ENCODE measurements around the gene STRN4. TPM values are rescaled to one million over a fixed set of nuclear protein-coding genes. Genes with fewer than 3 reads are reported as not detected.

The STRN4 gene
- total RNA-seq, 1 experiment from 2014 or later = 151 TPM

- BruUV-seq (replicated peaks) = no TSS peak
- TF ChIP-seq CTCF (IDR thresholded peaks at IDR 0.05; ENCODE audit: unreplicated experiment) = no peak
- Mint-ChIP-seq H3K36me3 (ENCODE audit: insufficient read depth, unreplicated experiment) (peaks cover 78% of the 10 kb centered on the region), H3K27me3 (ENCODE audit: unreplicated experiment) (no peaks in the 10 kb centered on the region), H3K4me1 (ENCODE audit: low read depth, unreplicated experiment) (no peaks in the 10 kb centered on the region), H3K4me3 (ENCODE audit: low read depth, unreplicated experiment) (no peak overlapping the region), H3K27ac (ENCODE audit: unreplicated experiment) (no peak overlapping the region), H3K9me3 (ENCODE audit: low read depth, unreplicated experiment) (no peaks in the 10 kb centered on the region)
- DNase-seq = no peak
- intact Hi-C loops (cut with micrococcal nuclease; ENCODE audit: unreplicated experiment) = no loop called here
- CTCF ChIA-PET = interaction anchor here (0.5 to 0.6 kb wide), 2 partner anchors 64 to 591 kb away, joined by 3 read pairs; no protein-coding TSS in a partner anchor
Observed at GRCh38 chr19:46687438-46688145, 58.7 kb downstream of the STRN4 start.

GRCh38 chr19:46685189-46685588 is 61.1 kb downstream of the STRN4 start:
- BruUV-seq (replicated peaks) = no TSS peak
- Mint-ChIP-seq H3K36me3 (ENCODE audit: insufficient read depth, unreplicated experiment) (peaks cover 75% of the 10 kb centered on the region), H3K9me3 (ENCODE audit: low read depth, unreplicated experiment) (no peaks in the 10 kb centered on the region), H3K4me1 (ENCODE audit: low read depth, unreplicated experiment) (no peaks in the 10 kb centered on the region), H3K27ac (ENCODE audit: unreplicated experiment) (no peak overlapping the region), H3K4me3 (ENCODE audit: low read depth, unreplicated experiment) (no peak overlapping the region), H3K27me3 (ENCODE audit: unreplicated experiment) (no peaks in the 10 kb centered on the region)
- CTCF ChIA-PET = interaction anchor here (0.6 to 0.8 kb wide), 2 partner anchors 23 to 224 kb away, joined by 3 read pairs; no protein-coding TSS in a partner anchor
- intact Hi-C loops (cut with micrococcal nuclease; ENCODE audit: unreplicated experiment) = no loop called here
- no peak for DNase-seq
- no peak for TF ChIP-seq CTCF (IDR thresholded peaks at IDR 0.05; ENCODE audit: unreplicated experiment)

GRCh38 chr19:46678110-46678732 is 68.0 kb downstream of the STRN4 start:
- Mint-ChIP-seq H3K27ac (ENCODE audit: unreplicated experiment) (no peak overlapping the region), H3K4me3 (ENCODE audit: low read depth, unreplicated experiment) (no peak overlapping the region), H3K36me3 (ENCODE audit: insufficient read depth, unreplicated experiment) (peaks cover 77% of the 10 kb centered on the region), H3K27me3 (ENCODE audit: unreplicated experiment) (no peaks in the 10 kb centered on the region), H3K4me1 (ENCODE audit: low read depth, unreplicated experiment) (no peaks in the 10 kb centered on the region), H3K9me3 (ENCODE audit: low read depth, unreplicated experiment) (no peaks in the 10 kb centered on the region)
- CTCF ChIA-PET = no interaction called here
- no TSS peak for BruUV-seq (replicated peaks)
- intact Hi-C loops (cut with micrococcal nuclease; ENCODE audit: unreplicated experiment) = no loop called here
- DNase-seq = peak; percentile 55
- no peak for TF ChIP-seq CTCF (IDR thresholded peaks at IDR 0.05; ENCODE audit: unreplicated experiment)

GRCh38 chr19:46674416-46675178 is 71.7 kb downstream of the STRN4 start:
- H3K36me3 Mint-ChIP-seq (ENCODE audit: insufficient read depth, unreplicated experiment) = peaks cover 50% of the 10 kb centered on the region
- BruUV-seq (replicated peaks) = TSS peak; percentile 8
- DNase-seq = peak; percentile 27
- H3K27ac Mint-ChIP-seq (ENCODE audit: unreplicated experiment) = peak overlapping the region; percentile 35
- intact Hi-C loops (cut with micrococcal nuclease; ENCODE audit: unreplicated experiment) = no loop called here
- TF ChIP-seq CTCF (IDR thresholded peaks at IDR 0.05; ENCODE audit: unreplicated experiment) = no peak
- no peaks in the 10 kb centered on the region for H3K4me1 Mint-ChIP-seq (ENCODE audit: low read depth, unreplicated experiment)
- no peaks in the 10 kb centered on the region for H3K9me3 Mint-ChIP-seq (ENCODE audit: low read depth, unreplicated experiment)
- CTCF ChIA-PET = interaction anchor here (0.7 to 1.3 kb wide), 2 partner anchors 12 to 177 kb away, joined by 3 to 4 read pairs; no protein-coding TSS in a partner anchor
- H3K4me3 Mint-ChIP-seq (ENCODE audit: low read depth, unreplicated experiment) = no peak overlapping the region
- no peaks in the 10 kb centered on the region for H3K27me3 Mint-ChIP-seq (ENCODE audit: unreplicated experiment)
